Colonic mucosa (tissue), 4 donors: Measurements from ENCODE around the gene SYNDIG1L. TPM values are rescaled to one million over a fixed set of nuclear protein-coding genes. Genes with fewer than 3 reads are reported as not detected.

Source experiments
- DNase-seq: peaks from one replicate; pipeline ENCODE4 v3.0.0-alpha.2; 2020
- H3K27ac ChIP-seq: fragments of 200-600 bp; one replicate; pipeline ENCODE4 v1.8.0; 2021
- H3K27me3 ChIP-seq: fragments of 200-600 bp; one replicate; pipeline ENCODE4 v1.8.0; 2021
- H3K36me3 ChIP-seq: fragments of 200-600 bp; one replicate; pipeline ENCODE4 v1.8.0; 2021
- H3K4me1 ChIP-seq: fragments of 200-600 bp; one replicate; pipeline ENCODE4 v1.8.0; 2021; ENCODE audit warnings: mild to moderate bottlenecking
- H3K4me3 ChIP-seq: fragments of 200-600 bp; one replicate; pipeline ENCODE4 v1.8.0; 2021
- H3K9ac ChIP-seq, 2 donors: one replicate each; pipeline ENCODE4 v1.7.0; 2013; ENCODE audit warnings: control low read depth in 2 of 2, low read depth in 2 of 2, low read length in 2 of 2
- H3K9me3 ChIP-seq: fragments of 200-600 bp; one replicate; pipeline ENCODE4 v1.8.0; 2021
- intact Hi-C: fragments of 100-400 bp; cut with DNase I; formaldehyde crosslinking; loops from one replicate; pipeline ENCODE4 v1.14.1; 2022
- total RNA-seq, 2 donors: library from RNA; stranded (reverse); fragmentation: NEBNext Ultra II Directional in 1 of 2; extraction: Animal tissue kit (Norgen Biotek cat#: 25700) in 1 of 2; gene quantifications; one replicate each; pipeline ENCODE4 v1.2.1, GENCODE V29; 2021
- TF ChIP-seq, protein P1 (sequence below): fragments of 200-600 bp; IDR thresholded peaks from one replicate; pipeline ENCODE4 v1.8.0; 2022; ENCODE audit warnings: antibody characterized with exemption, mild to moderate bottlenecking
- donor health status: healthy.
- donor health status: DM: no; HTN: no; CAD: no.
- donor health status: DM: no; HTN: no; CAD: no.

SYNDIG1L gene
- total RNA-seq, 2 donors from 2014 or later, result 0.24 TPM; not detected in 1

DNA sequence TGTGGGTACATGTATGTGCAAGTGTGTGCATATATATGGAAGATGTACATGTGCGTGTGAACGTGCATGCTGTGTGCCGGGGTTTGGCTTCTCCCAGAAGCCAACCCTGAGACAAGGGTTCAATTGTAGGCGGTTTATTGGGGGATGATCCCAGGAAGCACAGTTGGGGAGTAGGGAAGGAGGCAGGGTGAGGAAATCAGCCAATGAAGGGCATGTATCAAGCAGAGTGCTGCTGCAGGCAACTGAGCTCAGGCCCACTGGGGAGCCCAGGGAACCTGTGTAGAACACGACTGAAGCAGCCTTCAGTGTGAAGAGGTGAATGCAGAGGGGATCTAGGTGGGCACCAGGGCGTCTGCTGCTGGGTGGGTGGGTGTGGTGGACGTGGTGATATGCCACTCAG lies 21.6 kb downstream of the SYNDIG1L start:
- Histone ChIP-seq H3K4me3 (no peak overlapping the region), H3K27ac (no peak overlapping the region), H3K4me1 (no peaks in the 10 kb centered on the region), H3K36me3 (no peaks in the 10 kb centered on the region), H3K9ac (no peak overlapping the region), H3K9me3 (no peaks in the 10 kb centered on the region), H3K27me3 (no peaks in the 10 kb centered on the region)
- TF ChIP-seq, protein P1, sequence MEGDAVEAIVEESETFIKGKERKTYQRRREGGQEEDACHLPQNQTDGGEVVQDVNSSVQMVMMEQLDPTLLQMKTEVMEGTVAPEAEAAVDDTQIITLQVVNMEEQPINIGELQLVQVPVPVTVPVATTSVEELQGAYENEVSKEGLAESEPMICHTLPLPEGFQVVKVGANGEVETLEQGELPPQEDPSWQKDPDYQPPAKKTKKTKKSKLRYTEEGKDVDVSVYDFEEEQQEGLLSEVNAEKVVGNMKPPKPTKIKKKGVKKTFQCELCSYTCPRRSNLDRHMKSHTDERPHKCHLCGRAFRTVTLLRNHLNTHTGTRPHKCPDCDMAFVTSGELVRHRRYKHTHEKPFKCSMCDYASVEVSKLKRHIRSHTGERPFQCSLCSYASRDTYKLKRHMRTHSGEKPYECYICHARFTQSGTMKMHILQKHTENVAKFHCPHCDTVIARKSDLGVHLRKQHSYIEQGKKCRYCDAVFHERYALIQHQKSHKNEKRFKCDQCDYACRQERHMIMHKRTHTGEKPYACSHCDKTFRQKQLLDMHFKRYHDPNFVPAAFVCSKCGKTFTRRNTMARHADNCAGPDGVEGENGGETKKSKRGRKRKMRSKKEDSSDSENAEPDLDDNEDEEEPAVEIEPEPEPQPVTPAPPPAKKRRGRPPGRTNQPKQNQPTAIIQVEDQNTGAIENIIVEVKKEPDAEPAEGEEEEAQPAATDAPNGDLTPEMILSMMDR, result no peak
- intact Hi-C loops, result no loop called here
- DNase-seq, result no peak

DNA sequence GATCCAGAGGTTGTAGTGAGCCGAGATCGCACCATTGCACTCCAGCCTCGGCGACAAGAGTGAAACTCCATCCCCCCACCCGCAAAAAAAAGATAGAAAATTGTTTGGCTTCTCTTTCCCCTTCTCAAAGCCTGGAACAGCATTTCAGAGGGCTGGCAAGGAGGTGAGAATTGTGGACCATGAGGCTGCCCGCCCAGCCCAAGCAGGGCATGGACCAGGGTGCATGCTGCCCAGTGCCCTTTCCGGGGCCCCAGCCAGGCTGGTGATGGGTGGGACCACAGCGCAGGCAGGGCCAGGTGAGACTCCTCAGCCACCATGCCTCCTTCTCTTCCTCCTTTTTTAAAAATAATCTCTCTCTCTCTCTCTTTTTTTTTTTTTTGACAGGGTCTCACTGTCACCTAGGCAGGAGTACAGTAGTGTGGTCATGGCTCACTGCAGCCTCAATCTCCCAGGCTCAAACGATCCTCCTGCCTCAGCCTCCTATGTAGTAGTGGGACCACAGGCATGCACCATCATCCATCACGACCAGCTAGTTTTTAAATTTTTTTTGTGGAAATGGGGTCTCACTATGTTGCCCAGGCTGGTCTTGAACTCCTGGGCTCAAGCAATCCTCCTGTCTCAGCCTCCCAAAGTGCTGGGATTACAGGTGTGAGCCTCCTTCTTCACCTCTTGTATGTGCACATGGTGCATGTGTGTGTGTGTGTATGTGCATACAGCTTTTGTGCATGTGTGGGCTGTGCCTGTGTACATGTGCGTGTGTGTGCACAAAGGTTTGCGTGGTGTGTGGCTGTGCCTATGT lies 22.2 kb downstream of the SYNDIG1L start:
- no peak overlapping the region for H3K27ac ChIP-seq
- H3K9me3 ChIP-seq, result no peaks in the 10 kb centered on the region
- no peaks in the 10 kb centered on the region for H3K4me1 ChIP-seq
- no peak overlapping the region for H3K9ac ChIP-seq
- H3K36me3 ChIP-seq, result no peaks in the 10 kb centered on the region
- no peak overlapping the region for H3K4me3 ChIP-seq
- H3K27me3 ChIP-seq, result no peaks in the 10 kb centered on the region
- intact Hi-C loops, result no loop called here
- TF ChIP-seq, protein P1, result no peak
- no peak for DNase-seq

DNA sequence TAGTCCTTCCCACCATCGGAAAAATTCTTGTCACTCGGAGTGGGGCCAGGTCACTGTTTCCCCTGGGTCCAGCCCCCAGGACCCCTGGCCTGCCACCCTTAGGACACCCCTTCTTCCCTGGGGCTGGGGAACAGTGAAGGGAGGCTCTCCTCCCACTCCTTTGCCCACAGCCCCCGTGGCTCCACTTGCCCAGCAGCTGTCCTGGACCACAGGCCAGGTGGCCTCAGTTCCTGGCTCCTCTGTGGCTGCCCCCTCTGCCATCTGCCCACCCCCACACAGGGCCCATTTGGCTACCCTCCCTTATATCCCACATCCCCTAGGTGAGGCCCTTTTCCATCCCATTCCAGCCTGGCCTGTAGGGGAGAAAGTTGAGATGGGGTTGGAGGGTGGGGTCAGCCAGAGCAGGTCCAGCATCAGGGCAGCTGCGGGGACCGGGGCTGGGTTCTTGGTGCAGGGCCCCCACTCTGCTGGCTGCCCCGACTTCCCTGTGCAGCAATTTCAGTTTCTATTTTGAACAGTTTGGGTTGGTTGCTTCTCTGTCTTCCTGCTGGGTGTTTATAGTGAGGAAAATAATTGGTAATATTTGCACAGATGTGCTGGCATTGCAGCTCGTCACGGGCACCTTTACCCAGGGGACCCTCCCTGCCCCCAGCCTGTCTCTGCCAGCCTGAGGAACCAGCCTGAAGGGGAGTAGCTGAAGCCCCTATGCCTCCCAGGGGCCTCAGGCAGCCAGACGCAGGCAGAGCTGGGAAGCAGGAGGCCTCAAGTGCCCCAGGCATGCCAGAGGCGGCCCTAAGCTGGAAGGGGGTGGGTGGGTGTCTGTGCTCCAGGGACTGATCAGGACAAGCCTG lies 23.4 kb downstream of the SYNDIG1L start:
- Histone ChIP-seq H3K36me3 (no peaks in the 10 kb centered on the region), H3K4me3 (no peak overlapping the region), H3K9ac (no peak overlapping the region), H3K4me1 (no peaks in the 10 kb centered on the region), H3K27ac (no peak overlapping the region), H3K9me3 (no peaks in the 10 kb centered on the region), H3K27me3 (no peaks in the 10 kb centered on the region)
- intact Hi-C loops, result no loop called here
- no peak for DNase-seq
- TF ChIP-seq, protein P1, result no peak

DNA sequence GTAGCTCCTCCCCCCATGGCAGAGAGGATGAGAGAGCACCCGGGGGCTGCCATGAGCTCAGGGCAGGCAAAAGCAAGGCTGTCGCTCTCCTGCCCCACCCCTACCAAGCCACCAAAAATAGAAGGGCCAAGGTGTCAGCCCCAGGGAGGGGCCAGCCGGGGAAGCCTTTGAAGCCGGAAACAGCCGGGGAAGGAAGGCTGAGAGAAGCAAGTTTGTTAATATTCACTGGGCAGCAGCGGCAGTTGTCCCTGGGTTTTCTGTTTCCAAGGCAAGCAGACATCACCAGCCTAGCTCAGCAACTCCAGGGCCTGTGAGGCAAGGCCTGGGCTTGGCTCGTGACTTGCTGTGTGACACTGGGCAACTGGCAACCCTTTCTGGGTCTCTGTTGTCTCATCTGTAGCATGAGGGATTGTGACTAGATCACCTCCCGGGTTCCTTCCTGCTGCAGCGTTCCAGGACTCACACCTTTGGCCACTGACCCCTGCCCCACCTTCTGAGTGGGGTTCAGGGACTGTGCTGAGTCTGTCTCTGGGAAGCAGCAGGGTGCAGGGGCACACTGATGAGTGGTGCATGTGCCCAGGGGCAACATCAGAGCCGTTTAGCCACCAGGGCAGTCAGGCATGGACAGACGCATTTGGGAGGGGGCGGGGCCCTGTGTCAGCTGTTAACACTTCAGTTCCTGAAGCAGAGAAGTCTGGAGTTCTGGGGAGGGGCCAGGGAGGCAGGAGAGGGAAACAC lies 24.3 kb downstream of the SYNDIG1L start:
- peak overlapping the region; percentile 23 to 26 for H3K9ac ChIP-seq
- no peak overlapping the region for H3K4me3 ChIP-seq
- H3K27ac ChIP-seq, result no peak overlapping the region
- H3K4me1 ChIP-seq, result no peaks in the 10 kb centered on the region
- TF ChIP-seq, protein P1, result no peak
- peak; percentile 38 for DNase-seq
- no peaks in the 10 kb centered on the region for H3K27me3 ChIP-seq
- no peaks in the 10 kb centered on the region for H3K36me3 ChIP-seq
- intact Hi-C loops, result no loop called here
- H3K9me3 ChIP-seq, result no peaks in the 10 kb centered on the region

DNA sequence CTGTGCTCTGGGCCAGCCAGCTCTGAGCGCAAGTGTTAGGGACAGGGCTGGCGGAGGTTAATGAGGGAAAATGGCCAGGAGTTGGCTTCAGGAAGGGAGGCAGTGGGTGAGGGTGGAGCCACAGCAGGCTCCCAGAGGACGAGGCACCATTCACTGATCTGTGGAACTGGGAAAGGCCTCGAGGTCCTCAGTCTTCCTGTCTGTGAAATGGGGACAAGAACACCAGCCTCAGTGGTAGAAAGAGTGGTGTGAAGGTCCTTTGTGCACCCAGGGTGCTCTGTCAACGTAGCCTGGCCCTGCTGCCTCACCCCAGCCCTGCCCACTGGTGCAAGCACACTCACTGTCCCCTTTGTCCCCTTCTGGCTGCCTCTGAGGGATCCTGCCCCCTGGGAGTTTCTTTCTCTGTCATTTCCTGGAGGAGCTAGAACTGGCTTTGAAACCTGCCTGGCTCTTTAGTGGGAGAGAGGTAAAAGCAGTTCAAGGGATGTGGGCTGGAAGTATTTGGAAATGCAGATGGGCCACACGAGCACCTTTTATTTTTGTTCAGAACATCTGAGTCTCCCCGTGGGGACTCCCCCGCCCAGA lies 25.0 kb downstream of the SYNDIG1L start:
- H3K9me3 ChIP-seq, result no peaks in the 10 kb centered on the region
- no peaks in the 10 kb centered on the region for H3K4me1 ChIP-seq
- TF ChIP-seq, protein P1, result no peak
- H3K27ac ChIP-seq, result no peak overlapping the region
- H3K27me3 ChIP-seq, result no peaks in the 10 kb centered on the region
- no peak overlapping the region for H3K9ac ChIP-seq
- no peak overlapping the region for H3K4me3 ChIP-seq
- no peak for DNase-seq
- no peaks in the 10 kb centered on the region for H3K36me3 ChIP-seq
- intact Hi-C loops, result no loop called here
